Sigmoid colon (tissue), 7 donors: ENCODE results near the gene PCDHGA8. TPM values are rescaled to one million over a fixed set of nuclear protein-coding genes. Genes with fewer than 3 reads are reported as not detected.

Experiments
- DNase-seq: peaks from one replicate; pipeline ENCODE4 v3.0.0-alpha.2; 2019
- H3K27ac ChIP-seq, 4 donors: fragments of 200-600 bp; sonication (generic); one replicate each; pipeline ENCODE4 v1.5.1; 2016 to 2019; ENCODE audit warnings: mild to moderate bottlenecking in 1 of 4
- H3K27me3 ChIP-seq, 3 donors: fragments of 200-600 bp; sonication (generic); one replicate each; pipeline ENCODE4 v1.5.1; 2019; ENCODE audit warnings: mild to moderate bottlenecking in 1 of 3
- H3K36me3 ChIP-seq, 4 donors: fragments of 200-600 bp; sonication (generic); one replicate each; pipeline ENCODE4 v1.5.1; 2016 to 2019
- H3K4me1 ChIP-seq, 4 donors: fragments of 200-600 bp; sonication (generic); one replicate each; pipeline ENCODE4 v1.5.1; 2017 to 2019
- H3K4me3 ChIP-seq, 4 donors: fragments of 200-600 bp; sonication (generic); one replicate each; pipeline ENCODE4 v1.5.1; 2017 to 2019; ENCODE audit warnings: mild to moderate bottlenecking in 2 of 4, moderate library complexity in 1 of 4
- H3K9me3 ChIP-seq, 4 donors: fragments of 200-600 bp in 3 of 4; sonication (generic) in 3 of 4; one replicate each; pipeline versions ENCODE4 v1.5.1 to v1.6.1; 2013 to 2019
- EP300 ChIP-seq, 4 donors: sonication (generic); formaldehyde crosslinking; IDR thresholded peaks; one replicate each; pipeline ENCODE4 v1.6.1; 2017; ENCODE audit warnings: antibody characterized with exemption in 4 of 4
- POLR2A ChIP-seq, 2 donors: fragments of 450-650 bp; IDR thresholded peaks; one replicate each; pipeline ENCODE4 v1.6.1; 2016; ENCODE audit warnings: antibody characterized with exemption in 2 of 2, mild to moderate bottlenecking in 2 of 2, moderate library complexity in 2 of 2
- POLR2AphosphoS5 ChIP-seq, 4 donors: sonication (generic); formaldehyde crosslinking; IDR thresholded peaks; one replicate each; pipeline ENCODE4 v1.6.1; 2017; ENCODE audit warnings: antibody characterized with exemption in 4 of 4
- WGBS, 2 donors: extraction: QIAGEN DNeasy Blood & Tissue Kit; methylation state at CpG; one replicate each; pipeline ENCODE4 v1.1.7; 2013; 5-methylcytosine and 5-hydroxymethylcytosine counted together
- intact Hi-C: fragments of 100-400 bp; cut with DNase I; formaldehyde crosslinking; loops from one replicate; pipeline ENCODE4 v1.15.1; 2023
- polyA plus RNA-seq, 3 donors: library from polyadenylated mRNA; stranded (reverse); fragments of 200-250 nt; gene quantifications; one replicate each; pipeline ENCODE4 v1.2.3, GENCODE V29; 2013
- total RNA-seq, 4 donors: library from RNA; depleted of rRNA; stranded (reverse); fragments of >200 nt; gene quantifications; one replicate each; pipeline ENCODE4 v1.1.0, GENCODE V29; 2016
- TF ChIP-seq, protein P1 (sequence below), 4 experiments: fragments of 450-650 bp in 3 of 4; fragments of 200-600 bp in 1 of 4; IDR thresholded peaks; one replicate each; pipeline ENCODE4 v1.5.1; 2016 to 2019; ENCODE audit warnings: antibody characterized with exemption in 4 of 4, mild to moderate bottlenecking in 3 of 4, moderate library complexity in 2 of 4
- donor health status: healthy with polysubstance abuse.
- donor health status: Bipolar disorder and iron deficiency.
- donor health status: healthy.

The PCDHGA8 gene
- total and polyA plus RNA-seq, 7 donors, result 0.16 to 7.9 (median 5.4) TPM; not detected in 2

DNA sequence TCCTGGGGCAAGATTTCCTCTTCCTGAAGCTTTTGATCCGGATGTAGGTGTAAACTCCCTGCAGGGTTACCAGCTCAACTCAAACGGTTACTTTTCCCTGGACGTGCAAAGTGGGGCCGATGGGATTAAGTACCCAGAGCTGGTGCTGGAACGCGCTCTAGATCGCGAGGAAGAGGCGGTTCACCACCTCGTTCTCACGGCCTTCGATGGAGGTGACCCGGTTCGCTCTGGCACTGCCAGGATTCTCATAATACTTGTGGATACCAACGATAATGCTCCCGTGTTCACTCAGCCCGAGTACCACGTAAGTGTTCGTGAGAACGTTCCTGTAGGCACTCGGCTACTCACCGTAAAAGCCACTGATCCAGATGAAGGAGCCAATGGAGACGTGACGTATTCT is 36.8 kb upstream of the PCDHGA8 start:
- H3K9me3 ChIP-seq, result peaks cover 37 to 84% (median 63%) of the 10 kb centered on the region in 4 donors
- 54 to 78% methylated on average over 24 of the region's 24 CpGs for WGBS, 2 donors
- intact Hi-C loops, result no loop called here
- no peaks in the 10 kb centered on the region for H3K4me1 ChIP-seq
- H3K36me3 ChIP-seq, result no peaks in the 10 kb centered on the region
- DNase-seq, result no peak
- H3K27me3 ChIP-seq, result peaks cover 0 to 25% (median 0%) of the 10 kb centered on the region in 3 donors
- no peak overlapping the region for H3K27ac ChIP-seq
- H3K4me3 ChIP-seq, result peak overlapping the region in 2 of 4 donors; percentile 31 to 42
- TF ChIP-seq POLR2AphosphoS5 (IDR thresholded peaks at IDR 0.05) (no peak), POLR2A (IDR thresholded peaks at IDR 0.05) (no peak), EP300 (IDR thresholded peaks at IDR 0.05) (no peak)
- TF ChIP-seq, protein P1, sequence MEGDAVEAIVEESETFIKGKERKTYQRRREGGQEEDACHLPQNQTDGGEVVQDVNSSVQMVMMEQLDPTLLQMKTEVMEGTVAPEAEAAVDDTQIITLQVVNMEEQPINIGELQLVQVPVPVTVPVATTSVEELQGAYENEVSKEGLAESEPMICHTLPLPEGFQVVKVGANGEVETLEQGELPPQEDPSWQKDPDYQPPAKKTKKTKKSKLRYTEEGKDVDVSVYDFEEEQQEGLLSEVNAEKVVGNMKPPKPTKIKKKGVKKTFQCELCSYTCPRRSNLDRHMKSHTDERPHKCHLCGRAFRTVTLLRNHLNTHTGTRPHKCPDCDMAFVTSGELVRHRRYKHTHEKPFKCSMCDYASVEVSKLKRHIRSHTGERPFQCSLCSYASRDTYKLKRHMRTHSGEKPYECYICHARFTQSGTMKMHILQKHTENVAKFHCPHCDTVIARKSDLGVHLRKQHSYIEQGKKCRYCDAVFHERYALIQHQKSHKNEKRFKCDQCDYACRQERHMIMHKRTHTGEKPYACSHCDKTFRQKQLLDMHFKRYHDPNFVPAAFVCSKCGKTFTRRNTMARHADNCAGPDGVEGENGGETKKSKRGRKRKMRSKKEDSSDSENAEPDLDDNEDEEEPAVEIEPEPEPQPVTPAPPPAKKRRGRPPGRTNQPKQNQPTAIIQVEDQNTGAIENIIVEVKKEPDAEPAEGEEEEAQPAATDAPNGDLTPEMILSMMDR (IDR thresholded peaks at IDR 0.05), result no peak

DNA sequence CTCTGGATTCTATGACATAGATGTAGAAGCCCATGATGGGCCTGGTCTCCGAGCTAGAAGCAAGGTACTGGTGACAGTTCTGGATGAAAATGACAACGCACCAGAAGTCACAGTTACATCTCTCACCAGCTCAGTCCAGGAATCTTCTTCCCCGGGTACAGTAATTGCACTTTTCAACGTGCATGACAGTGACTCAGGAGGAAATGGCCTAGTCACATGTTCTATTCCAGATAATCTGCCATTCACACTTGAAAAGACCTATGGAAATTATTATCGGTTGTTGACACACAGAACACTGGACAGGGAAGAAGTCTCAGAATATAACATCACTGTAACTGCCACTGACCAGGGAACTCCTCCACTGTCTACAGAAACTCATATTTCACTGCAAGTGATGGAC is 36.3 kb upstream of the PCDHGA8 start:
- peaks cover 0 to 20% (median 0%) of the 10 kb centered on the region in 3 donors for H3K27me3 ChIP-seq
- no peak overlapping the region for H3K4me3 ChIP-seq
- intact Hi-C loops, result no loop called here
- no peaks in the 10 kb centered on the region for H3K4me1 ChIP-seq
- 72 to 73% methylated on average over 5 of the region's 5 CpGs for WGBS, 2 donors
- H3K36me3 ChIP-seq, result no peaks in the 10 kb centered on the region
- no peak for TF ChIP-seq POLR2AphosphoS5 (IDR thresholded peaks at IDR 0.05)
- TF ChIP-seq, protein P1 (IDR thresholded peaks at IDR 0.05), result no peak
- no peak for TF ChIP-seq EP300 (IDR thresholded peaks at IDR 0.05)
- no peak for TF ChIP-seq POLR2A (IDR thresholded peaks at IDR 0.05)
- DNase-seq, result no peak
- no peak overlapping the region for H3K27ac ChIP-seq
- peaks cover 41 to 84% (median 63%) of the 10 kb centered on the region in 4 donors for H3K9me3 ChIP-seq

DNA sequence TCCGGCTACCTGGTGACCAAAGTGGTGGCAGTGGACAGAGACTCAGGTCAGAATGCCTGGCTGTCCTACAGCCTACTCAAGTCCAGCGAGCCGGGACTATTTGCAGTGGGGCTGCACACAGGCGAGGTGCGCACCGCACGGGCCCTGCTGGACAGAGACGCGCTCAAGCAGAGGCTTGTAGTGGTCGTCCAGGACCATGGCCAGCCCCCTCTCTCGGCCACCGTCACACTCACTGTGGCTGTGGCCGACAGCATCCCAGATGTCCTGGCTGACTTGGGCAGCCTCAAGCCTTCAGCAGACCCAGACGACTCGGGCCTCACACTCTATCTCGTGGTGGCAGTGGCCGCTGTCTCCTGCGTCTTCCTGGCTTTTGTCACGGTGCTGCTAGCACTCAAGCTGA is 35.5 kb upstream of the PCDHGA8 start:
- TF ChIP-seq EP300 (IDR thresholded peaks at IDR 0.05) (no peak), POLR2AphosphoS5 (IDR thresholded peaks at IDR 0.05) (no peak), POLR2A (IDR thresholded peaks at IDR 0.05) (no peak)
- TF ChIP-seq, protein P1 (IDR thresholded peaks at IDR 0.05), result no peak
- intact Hi-C loops, result no loop called here
- WGBS, 2 donors, result 55 to 69% methylated on average over 19 of the region's 19 CpGs
- Histone ChIP-seq H3K36me3 (no peaks in the 10 kb centered on the region), H3K27me3 (peaks cover 0 to 13% (median 0%) of the 10 kb centered on the region in 3 donors), H3K9me3 (peaks cover 37 to 84% (median 62%) of the 10 kb centered on the region in 4 donors), H3K4me1 (no peaks in the 10 kb centered on the region), H3K4me3 (no peak overlapping the region), H3K27ac (no peak overlapping the region)
- DNase-seq, result no peak

DNA sequence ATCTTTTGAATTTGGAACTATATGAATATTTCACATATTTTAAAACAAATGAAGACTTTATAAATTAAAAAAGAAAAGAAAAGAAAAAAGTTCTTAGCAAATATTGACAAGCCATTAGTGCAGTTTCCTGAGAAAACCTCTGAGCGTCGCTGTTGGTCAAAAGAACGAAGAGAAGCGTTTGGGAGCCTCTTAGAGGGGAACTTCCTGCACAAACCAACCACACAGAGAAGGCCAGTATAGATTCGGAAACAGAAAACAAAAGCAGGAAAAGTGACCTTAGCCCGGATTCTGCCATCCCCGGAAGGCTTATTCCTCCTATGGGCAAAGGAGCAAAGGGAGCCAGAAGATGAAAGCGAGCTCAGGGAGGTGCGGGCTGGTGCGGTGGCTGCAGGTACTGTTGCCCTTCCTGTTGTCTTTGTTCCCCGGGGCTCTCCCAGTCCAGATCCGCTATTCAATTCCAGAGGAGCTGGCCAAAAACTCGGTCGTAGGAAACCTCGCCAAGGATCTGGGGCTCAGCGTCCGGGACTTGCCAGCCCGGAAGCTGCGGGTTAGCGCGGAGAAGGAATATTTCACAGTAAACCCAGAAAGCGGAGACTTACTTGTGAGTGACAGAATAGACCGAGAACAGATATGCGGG is 32.5 kb upstream of the PCDHGA8 start, which contains the start of gene PCDHGB2:
Gene PCDHGB2 (plus strand): TSS at position 205 of the 637 bp plus-strand sequence. CDS start 142 bp downstream, at position 347.
- peaks cover 0 to 5% (median 4%) of the 10 kb centered on the region in 3 donors for H3K27me3 ChIP-seq
- H3K4me1 ChIP-seq, result no peaks in the 10 kb centered on the region
- H3K4me3 ChIP-seq, result peak within 1 kb of the TSS in 2 of 4 donors; percentile 14 to 26
- peaks cover 48 to 96% (median 68%) of the 10 kb centered on the region in 4 donors for H3K9me3 ChIP-seq
- WGBS, 2 donors, result 23 to 34% methylated on average over 24 of the region's 24 CpGs
- DNase-seq, result no peak
- intact Hi-C loops, result no loop called here
- no peaks in the 10 kb centered on the region for H3K36me3 ChIP-seq
- H3K27ac ChIP-seq, result no peak within 1 kb of the TSS
- no peak for TF ChIP-seq POLR2AphosphoS5 (IDR thresholded peaks at IDR 0.05)
- TF ChIP-seq EP300 (IDR thresholded peaks at IDR 0.05), result no peak
- no peak for TF ChIP-seq POLR2A (IDR thresholded peaks at IDR 0.05)
- TF ChIP-seq, protein P1 (IDR thresholded peaks at IDR 0.05), result peak in 1 of 4 experiments; percentile 8
